ENCODE results near the gene RNU7-1.

RNU7-1 gene

DNA sequence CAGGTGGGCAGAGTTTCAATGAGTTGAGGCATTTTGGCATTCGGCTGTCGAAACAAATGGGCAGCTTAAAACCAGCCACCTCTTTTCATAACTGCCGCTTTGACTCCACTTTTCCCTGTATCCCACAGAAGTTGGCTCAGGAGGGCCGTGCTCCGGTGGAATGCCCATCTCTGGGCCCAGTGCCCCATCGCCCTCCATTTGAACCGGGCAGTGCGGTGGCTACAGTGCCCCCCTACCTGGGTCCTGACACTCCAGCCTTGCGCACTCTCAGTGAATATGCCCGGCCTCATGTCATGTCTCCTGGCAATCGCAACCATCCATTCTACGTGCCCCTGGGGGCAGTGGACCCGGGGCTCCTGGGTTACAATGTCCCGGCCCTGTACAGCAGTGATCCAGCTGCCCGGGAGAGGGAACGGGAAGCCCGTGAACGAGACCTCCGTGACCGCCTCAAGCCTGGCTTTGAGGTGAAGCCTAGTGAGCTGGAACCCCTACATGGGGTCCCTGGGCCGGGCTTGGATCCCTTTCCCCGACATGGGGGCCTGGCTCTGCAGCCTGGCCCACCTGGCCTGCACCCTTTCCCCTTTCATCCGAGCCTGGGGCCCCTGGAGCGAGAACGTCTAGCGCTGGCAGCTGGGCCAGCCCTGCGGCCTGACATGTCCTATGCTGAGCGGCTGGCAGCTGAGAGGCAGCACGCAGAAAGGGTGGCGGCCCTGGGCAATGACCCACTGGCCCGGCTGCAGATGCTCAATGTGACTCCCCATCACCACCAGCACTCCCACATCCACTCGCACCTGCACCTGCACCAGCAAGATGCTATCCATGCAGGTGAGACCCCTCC lies 5.0 kb upstream of the RNU7-1 start:
- no peak for DNase-seq

DNA sequence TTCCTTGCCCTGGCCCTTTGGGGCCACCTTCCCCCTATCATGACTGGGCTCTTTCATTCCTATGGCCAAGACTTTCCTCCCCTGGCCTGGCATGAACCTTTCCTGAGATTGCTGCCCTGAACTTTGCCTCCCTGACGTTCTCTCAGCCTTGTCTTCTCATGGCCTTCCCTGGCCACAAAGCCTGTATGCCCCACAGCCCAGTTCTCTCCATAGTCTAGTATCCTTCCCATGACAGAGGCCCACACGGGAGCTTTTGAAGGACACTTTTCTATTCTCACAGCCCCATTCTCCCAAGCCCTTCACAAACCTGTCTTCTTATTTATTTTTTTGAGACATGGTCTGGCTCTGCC lies 4.5 kb upstream of the RNU7-1 start:
- DNase-seq: no peak

DNA sequence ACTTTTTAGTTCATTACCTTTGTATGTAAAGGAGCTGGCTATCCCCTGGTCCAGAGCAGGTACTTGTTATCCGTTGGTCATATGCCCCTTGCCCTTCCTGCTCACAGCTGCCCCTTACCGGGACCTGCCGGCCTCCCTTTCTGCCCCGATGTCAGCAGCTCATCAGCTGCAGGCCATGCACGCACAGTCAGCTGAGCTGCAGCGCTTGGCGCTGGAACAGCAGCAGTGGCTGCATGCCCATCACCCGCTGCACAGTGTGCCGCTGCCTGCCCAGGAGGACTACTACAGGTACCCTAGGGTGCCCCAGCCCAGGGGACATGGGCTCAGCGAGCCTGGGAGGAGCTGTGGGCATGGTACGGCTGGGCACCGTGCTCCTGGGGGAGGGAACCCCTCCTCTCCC lies 2.3 kb upstream of the RNU7-1 start:
- DNase-seq: no peak

DNA sequence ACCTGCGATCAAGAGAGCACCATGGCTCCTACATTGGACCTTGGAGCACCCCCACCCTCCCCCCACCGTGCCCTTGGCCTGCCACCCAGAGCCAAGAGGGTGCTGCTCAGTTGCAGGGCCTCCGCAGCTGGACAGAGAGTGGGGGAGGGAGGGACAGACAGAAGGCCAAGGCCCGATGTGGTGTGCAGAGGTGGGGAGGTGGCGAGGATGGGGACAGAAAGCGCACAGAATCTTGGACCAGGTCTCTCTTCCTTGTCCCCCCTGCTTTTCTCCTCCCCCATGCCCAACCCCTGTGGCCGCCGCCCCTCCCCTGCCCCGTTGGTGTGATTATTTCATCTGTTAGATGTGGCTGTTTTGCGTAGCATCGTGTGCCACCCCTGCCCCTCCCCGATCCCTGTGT lies 1.8 kb upstream of the RNU7-1 start:
- DNase-seq: no peak

DNA sequence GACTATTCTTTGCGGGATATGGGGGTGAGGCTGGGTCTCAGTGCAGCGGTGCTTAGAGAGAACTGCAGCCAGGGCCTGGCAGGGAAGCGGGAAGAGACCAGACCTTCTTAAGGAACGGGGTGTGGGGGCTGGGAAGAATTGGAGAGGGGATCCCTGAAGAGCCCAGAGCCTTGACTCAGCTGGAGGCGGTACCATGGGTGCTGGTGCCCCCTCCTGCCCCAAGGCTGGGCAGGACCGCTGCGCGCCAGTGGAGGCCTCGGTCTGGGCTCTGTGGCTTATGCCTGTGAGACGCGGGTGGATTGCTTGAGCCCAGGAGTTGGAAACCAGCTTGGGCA lies 1.3 kb upstream of the RNU7-1 start:
- no peak for DNase-seq

DNA sequence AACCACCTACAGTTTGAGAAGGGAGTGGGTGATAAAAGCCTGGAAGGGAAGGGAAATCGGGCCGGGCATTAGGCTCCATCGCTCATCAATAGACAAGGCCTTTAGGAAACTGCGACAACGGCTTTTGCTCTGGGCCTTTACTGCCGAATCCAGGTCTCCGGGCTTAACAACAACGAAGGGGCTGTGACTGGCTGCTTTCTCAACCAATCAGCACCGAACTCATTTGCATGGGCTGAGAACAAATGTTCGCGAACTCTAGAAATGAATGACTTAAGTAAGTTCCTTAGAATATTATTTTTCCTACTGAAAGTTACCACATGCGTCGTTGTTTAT lies 261 bp upstream of the RNU7-1 start:
- DNase-seq: peak in 1 of 2 experiments; percentile 51

DNA sequence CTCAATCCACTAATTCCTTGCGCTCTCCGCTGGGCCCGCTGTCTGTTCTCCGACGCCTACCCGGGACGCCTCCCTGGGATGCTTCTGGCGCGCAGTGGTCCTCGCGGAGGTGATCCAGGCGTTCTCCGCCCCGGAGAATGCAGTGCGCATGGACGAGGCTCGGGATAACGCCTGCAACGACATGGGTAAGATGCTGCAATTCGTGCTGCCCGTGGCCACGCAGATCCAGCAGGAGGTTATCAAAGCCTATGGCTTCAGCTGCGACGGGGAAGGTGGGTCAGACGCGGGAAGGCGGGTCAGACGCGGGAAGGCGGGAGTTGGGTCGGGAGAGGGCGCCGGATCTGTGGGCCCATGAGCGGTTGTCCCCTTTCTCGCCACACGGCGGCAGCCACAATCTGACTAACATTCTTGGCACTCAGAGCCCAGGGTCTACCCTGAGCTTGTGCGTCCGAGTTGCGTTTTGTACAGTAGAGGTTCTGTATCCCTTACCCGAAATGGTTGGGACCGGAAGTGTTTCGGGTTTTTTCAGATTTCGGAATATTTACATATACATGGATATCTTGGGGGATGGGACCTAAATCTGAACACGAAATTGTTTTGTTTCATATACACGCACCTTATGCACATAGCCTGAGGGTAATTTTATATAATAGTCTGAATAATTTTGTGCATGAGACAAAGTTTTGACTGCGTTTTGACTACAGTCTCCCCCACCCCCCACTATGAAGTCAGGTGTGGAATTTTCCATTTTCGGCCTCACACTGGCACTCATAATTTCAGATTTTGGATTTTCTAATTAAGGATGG lies 968 bp downstream of the RNU7-1 start:
- DNase-seq: peak; percentile 58 to 93

DNA sequence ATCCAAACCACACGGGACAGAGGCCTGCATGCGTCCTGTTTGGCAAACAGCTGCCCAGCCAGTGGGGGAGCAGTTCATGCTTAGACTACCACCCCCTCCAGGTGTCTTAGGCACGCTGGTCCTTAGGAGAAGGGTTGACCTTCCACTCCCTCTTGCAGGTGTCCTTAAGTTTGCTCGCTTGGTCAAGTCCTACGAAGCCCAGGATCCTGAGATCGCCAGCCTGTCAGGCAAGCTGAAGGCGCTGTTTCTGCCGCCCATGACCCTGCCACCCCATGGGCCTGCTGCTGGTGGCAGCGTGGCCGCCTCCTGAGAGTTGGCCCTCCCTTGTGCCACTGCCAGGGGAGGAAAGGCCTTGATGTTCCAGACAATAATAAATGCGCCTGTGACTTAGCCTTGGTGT lies 2.0 kb downstream of the RNU7-1 start:
- no peak for DNase-seq

DNA sequence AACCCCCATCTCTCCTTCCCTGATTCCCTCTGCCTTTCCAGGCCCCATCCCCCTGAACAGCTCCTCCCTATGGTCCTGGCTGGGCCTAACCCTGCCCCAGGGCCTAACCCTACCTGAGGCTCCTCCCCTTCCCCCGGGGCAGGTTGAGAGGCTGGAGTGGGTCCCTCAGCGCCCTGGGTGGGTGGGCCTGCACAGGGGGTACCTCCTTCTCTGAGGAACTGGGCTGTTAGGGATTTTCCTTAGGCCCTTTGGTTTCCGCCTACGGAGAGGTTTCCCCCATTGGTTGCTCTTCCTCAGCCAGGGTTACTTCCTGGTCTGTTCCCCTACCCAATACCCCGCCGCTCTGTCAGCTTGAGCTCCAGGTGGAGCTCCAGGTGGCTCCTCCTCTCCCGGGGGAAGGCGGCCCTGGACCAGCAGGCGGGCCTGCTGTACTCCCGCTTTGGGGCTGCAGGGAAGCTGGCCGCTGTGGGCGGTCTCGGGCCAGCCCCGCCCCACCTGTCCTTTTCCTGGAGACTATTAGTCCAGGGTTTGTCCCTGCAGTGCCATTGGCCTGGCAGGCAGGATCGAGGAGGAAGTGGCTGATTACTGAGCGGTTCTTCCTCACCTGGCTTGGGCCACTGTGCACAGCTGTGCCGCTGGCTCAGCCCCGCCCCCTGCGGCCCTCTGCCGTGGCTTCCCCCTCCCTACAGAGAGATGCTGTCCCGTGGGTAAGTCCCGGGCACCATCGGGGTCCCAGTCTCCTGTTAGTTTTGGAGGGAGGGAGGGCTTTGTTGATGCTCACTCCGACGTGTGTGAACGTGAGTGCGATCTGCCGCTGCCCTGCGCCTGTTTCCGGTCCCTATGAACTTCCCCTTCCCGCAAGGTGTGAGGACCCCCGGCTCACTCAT lies 2.7 kb downstream of the RNU7-1 start:
- peak; percentile 92 to 94 for DNase-seq

DNA sequence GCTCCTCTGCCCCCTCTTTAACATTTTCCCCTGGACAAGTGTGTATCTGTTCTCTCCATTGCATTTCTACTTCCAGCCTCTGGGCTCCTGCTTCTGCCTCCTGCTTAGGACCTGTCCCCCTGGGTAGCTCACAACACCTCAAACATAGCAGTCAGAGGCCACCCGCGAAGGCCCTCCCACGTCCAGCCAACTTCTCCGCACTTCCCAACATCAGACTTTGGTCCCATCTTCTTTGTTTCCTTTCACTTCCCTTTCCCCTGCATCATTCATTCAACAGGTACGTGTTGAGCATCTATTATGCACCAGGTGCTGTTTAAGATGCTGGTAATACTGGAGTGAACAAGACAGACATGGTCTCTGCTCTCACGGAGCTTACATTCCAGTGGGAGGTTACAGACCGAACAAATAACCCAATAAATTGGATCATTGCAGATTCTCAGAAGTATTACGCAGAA lies 3.3 kb downstream of the RNU7-1 start:
- no peak for DNase-seq

DNA sequence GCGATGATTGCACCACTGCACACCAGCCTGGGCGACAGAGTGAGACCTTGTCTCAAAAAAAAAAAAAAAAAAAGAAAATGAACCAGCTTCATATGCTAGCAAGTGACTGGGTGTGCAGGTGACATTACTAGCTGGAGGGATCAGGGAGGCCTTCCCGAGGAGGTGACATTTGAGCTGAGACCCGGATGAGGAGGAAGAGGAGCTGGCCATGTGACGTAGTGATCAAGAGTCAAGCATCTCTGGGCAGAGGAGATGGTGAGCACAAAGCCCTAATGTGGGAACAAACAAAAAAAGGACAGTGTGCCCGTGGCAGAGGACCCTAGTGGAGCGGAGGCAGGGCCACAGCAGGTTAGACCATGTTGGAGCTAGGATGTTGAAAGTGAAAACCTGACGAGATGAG lies 4.0 kb downstream of the RNU7-1 start:
- no peak for DNase-seq

DNA sequence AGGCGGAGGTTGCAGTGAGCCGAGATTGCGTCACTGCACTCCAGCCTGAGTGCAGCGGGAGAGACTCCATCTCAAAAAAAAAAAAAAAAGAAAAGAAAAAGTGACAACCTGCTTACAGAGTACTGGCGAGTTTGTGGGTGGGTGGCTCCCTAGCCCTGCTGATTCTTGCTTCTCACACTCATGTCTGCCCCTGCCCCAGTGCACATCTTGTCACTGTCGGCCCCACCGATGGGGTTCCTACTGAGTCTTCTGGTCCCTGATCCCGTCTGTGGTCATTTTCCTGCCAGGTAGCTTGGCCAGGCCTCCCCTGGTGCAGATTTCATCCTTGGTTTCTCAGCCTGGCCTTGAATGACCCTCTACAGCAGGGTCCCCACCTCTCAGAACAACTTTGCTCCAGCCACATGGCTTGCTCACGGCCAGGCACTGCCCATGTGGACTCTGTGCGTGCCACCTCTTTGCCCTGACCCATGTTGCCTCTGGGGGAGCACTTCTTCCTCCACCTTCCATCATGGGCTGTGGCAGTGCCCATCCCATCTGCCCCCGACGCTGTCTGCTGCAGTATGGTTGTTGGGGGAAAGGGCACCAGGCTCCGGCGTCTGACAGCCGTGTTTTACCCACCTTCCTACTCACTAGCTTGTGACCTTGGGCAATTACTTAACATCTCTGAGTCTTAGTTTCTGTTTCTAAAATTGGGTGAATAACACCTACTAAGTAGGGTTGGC lies 5.4 kb downstream of the RNU7-1 start:
- DNase-seq: no peak

DNA sequence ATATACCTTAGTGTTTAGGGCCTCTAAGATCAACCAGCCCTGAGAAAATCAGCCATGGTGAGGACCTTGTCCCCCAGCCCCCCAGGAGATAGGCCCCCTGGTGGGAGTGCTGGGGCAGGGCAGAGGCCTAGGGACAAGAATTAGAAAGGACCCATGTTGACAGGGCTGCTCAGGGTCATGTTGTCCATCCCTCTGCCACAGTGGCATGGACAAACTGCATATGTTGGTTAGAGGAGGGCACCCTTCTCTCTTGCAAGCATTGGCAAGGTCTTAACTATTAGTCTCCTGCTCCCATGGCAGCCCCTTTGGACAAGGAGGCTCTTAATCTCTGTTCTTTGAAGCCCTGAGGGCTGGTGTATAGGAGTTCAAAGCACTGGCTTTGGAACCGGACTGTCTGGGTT lies 6.8 kb downstream of the RNU7-1 start:
- no peak for DNase-seq

DNA sequence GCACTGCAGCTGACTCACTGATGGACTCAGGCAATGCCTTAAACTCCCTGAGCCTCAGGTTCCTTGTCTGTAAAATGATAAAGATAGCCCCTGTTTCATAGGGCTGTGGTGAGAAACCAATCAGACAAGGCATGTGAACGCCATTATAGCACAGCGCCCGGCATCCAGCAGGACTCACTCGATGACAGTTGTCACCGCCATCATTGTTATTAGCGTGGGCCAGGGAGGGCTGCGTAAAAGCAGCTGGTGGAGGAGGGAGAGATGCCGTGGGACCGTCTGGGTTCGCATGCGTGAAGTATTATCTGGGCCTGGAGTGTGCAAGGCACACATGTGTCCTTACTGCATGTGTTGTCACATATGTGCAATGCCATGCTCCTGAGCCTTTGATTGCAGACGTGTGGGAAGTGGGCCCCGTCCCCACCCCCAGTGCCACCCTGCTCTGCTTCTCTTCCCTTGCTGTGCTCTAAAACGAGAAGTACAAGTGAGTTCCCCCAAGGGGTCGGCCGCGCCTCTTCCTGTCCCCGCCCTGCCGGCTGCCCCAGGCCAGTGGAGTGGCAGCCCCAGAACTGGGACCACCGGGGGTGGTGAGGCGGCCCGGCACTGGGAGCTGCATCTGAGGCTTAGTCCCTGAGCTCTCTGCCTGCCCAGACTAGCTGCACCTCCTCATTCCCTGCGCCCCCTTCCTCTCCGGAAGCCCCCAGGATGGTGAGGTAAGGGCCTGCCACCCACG lies 7.4 kb downstream of the RNU7-1 start, which contains the start of gene PTPN6:
PTPN6 (plus strand) TSS at position 546 of the 730 bp plus-strand sequence; CDS start at position 703, 157 bp downstream.
- no peak for DNase-seq

DNA sequence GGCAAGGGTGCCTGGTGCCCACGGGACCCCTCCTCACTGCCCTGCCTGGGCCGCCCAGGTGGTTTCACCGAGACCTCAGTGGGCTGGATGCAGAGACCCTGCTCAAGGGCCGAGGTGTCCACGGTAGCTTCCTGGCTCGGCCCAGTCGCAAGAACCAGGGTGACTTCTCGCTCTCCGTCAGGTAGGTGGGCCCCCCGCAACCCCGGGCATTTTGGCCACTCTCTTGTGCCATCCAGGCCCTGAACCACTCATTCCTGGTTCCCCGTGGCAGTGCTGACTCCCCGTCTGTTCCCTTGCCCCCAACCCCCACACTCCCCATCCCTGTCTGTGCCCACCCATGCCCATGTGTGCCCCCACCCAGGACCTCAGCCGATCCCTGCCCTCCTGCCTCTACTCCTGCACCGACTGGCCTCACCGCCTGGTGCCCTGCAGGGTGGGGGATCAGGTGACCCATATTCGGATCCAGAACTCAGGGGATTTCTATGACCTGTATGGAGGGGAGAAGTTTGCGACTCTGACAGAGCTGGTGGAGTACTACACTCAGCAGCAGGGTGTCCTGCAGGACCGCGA lies 8.0 kb downstream of the RNU7-1 start:
- no peak for DNase-seq

DNA sequence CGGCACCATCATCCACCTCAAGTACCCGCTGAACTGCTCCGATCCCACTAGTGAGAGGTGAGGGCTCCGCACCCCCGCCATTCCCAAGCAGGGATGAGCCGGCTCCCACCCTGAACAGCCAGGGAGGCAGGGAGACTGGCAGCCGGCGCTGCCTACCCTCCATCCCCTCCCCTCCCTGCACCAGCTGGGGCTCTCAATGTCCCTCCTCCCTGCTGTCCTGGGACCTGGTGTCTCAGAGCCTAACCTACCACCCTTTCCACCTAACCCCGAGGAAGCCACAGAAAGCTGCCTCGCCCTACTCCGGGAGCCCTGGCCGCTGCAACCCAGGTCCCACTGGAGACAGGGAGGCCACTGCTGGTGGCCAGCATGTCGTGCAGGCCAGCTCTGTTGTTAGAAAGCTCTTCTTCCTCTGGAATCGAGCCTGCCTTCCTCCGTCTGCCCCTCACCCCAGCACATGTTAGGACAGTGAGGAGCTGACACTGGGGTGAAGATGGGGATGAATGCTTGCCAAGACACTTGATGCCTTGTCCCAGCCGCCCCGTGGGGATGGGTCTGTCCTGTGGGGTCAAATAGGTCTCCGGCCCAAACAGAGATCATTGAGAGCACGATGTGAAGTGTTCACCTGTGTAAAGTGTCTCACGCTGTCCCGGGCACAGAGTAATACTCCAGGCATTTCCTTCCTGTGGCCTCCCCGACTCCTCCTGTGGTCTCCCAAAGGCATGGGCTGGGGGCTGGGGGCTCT lies 8.7 kb downstream of the RNU7-1 start:
- DNase-seq: no peak

DNA sequence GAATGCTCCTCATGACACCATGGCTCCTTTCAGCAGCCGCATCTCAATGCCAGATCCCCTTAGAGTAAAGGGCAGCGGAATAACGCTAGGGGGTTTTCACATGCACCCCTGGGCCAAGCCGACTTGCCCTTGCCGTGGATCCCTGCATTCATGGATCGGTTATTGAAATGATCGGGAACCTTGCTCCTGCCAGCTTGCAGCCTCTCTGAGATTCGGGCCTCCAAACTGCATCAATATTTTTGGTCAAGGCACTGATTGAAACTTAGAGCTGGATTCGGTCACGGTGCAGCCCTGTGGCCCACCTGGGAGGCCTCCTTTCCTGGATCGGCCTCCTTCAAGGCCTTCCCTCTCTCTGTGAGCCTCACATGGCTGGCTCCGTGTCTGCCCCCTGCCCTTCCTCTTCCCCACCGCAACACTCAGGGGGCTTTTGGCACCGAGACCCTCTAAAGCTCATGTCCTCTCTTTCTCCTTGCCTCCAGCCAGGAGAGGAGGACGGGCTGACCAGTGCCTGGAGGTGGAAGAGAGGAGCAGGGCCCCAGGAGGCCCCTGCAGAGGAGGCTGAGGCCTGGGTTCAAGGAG lies 9.3 kb downstream of the RNU7-1 start:
- no peak for DNase-seq

DNA sequence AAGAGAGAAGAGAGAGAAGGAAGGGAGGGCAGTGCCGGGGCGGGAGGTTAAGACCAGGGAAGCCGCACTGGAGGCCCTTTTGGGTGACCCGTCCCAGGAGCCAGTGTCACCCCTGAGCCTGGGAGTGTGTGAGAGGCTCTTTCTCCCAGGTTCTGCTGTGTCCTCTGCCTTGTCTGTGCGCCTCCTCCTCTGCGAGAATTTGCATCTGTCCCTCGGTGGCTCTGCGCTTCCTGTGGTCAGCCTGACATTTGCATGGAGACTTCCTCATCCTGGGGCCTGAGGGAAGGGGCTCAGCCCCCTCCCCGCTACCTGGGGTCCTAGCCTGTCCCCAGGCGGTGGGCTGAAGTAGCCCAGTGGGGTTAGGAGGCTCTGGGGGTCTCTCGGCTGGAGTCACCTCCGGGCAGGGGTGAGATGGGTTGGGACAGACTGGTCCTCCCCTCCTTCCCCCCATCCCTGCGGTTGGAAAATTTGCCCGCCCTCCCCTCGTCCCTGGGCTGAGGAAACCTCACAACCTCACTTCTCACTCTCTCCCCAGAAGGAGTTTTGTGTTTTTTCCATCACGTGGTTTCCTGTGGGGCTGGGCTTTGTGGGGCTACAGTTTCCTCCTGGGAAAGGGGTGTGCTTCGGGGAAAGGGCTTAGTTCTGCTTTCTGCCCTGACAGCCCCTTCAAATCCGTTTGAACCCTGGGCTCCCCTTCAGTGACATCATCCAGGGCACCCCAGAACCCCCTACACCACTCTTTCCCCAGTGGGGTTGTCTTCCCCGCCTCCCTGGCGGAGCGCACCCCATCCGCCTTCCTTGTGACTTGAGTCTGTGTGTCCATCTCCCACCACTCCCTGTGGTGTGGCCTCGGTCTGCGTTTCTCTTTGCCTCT lies 10.1 kb downstream of the RNU7-1 start:
- no peak for DNase-seq

DNA sequence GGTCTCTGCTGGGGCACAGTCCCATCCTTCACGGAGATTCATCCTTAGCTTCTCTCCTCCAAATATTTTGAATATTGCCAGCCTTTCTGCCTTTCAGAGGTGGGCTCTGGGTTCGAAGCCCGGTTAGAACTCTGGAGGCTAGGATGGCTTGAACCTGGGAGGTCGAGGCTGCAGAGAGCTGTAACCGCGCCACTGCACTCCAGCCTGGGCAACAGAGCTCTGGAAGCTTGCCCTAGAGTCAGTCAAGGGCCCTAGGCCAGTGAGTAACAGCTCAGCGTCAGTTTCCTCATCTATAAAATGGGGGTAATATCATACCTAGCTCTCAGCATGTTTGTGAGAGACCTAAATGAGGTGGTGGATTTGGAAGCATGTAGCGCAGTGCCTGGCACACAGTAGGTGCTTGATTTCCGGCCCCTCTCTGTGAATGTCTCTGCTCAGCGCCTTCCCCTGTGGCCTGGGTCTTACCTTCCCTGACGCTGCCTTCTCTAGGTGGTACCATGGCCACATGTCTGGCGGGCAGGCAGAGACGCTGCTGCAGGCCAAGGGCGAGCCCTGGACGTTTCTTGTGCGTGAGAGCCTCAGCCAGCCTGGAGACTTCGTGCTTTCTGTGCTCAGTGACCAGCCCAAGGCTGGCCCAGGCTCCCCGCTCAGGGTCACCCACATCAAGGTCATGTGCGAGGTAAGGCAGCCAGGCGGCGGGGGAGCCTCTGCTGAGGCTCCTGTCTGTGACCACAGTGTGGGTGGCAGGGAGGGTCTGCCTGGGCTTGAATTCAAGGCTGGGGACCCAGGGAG lies 10.9 kb downstream of the RNU7-1 start:
- DNase-seq: no peak

Data from NCI-H187 (cell line).